ENCODE measurements around the gene ESF1.

The ESF1 gene

DNA sequence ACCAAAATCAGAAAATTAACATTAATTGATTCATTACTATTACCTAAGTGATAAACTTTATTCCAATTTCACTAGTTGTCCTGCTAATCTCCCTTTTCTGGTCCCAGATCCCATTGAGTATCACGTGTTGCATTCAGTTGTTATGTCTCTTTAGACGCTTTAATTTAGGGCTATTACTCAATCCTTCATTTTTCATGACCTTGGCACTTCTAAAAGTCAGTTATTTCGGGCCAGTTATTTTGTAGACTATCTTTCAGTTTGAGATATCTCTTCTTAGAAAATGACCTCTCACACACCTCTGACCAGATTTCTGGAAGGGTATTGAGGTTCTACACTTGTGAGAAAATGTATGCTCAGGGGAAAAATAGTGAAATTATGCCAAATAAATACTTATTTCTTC lies 112.0 kb downstream of the ESF1 start:
- TF ChIP-seq, protein P1, sequence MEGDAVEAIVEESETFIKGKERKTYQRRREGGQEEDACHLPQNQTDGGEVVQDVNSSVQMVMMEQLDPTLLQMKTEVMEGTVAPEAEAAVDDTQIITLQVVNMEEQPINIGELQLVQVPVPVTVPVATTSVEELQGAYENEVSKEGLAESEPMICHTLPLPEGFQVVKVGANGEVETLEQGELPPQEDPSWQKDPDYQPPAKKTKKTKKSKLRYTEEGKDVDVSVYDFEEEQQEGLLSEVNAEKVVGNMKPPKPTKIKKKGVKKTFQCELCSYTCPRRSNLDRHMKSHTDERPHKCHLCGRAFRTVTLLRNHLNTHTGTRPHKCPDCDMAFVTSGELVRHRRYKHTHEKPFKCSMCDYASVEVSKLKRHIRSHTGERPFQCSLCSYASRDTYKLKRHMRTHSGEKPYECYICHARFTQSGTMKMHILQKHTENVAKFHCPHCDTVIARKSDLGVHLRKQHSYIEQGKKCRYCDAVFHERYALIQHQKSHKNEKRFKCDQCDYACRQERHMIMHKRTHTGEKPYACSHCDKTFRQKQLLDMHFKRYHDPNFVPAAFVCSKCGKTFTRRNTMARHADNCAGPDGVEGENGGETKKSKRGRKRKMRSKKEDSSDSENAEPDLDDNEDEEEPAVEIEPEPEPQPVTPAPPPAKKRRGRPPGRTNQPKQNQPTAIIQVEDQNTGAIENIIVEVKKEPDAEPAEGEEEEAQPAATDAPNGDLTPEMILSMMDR (conservative IDR thresholded peaks at IDR 0.05) = no peak
- no peak for TF ChIP-seq ZFX (IDR thresholded peaks at IDR 0.05)
- no peak overlapping the region for H3K27ac ChIP-seq

DNA sequence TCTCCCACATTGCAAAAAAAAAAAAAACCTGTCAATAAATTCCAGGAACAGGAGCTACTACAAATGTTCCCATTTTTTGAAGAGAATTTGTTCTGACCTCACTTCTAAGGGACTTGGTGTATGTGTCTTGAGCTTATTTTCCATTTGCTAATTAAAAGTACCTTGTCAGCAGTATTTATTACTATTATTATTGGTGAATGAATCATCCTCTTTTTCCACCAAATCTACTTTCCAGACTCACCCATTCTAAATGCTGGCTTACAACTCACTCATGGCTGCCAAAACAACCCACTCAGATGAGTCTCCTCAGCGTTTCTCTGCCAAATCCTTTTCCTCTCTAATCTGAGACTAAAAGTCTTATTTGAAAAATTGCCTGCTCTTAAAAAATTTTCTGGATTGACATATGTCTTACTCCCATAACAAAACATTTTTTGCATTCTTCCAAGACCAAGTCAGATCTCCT lies 112.8 kb downstream of the ESF1 start:
- no peak overlapping the region for H3K27ac ChIP-seq
- TF ChIP-seq, protein P1 (conservative IDR thresholded peaks at IDR 0.05) = no peak
- no peak for TF ChIP-seq ZFX (IDR thresholded peaks at IDR 0.05)

DNA sequence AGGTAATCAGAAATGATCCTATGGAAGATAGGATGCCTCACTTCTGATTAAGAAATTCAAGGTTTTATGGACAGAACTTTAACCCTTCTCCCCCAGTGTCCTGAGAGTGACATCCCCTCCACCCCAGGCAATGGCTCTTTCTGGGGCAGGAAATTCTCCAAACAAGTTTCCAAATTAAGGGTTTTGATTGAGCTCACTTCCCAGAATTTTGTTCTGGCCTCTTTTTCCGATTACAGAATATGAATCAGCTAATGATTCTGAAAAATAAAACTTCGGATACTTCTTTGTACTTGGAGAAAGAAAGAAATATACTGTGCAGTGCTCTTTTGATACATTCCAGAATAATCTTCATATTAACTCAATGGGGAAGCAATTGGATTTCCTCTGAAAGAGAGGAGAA lies 113.2 kb downstream of the ESF1 start:
- H3K27ac ChIP-seq = no peak overlapping the region
- TF ChIP-seq ZFX (IDR thresholded peaks at IDR 0.05) = no peak
- TF ChIP-seq, protein P1 (conservative IDR thresholded peaks at IDR 0.05) = no peak

DNA sequence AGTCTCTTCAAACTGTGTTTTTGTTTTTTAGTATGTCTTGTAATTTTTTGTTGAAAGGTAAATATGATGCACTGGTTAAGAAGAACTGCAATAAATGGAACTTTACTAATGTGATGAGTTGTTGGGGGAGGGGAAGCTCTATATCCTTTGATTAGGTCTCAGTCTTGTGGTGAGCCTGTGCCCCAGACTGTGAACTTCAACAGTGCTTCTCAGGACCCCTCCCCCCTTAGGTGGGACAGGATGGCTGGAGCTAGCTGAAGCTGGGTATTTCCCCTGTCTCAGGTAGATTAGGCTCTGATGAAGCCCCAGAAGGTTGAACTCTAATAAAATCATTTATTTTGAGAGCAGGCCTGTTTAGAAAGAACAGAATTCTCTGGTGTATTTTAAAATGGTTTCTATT lies 114.6 kb downstream of the ESF1 start:
- TF ChIP-seq, protein P1 (conservative IDR thresholded peaks at IDR 0.05) = no peak
- TF ChIP-seq ZFX (IDR thresholded peaks at IDR 0.05) = no peak

DNA sequence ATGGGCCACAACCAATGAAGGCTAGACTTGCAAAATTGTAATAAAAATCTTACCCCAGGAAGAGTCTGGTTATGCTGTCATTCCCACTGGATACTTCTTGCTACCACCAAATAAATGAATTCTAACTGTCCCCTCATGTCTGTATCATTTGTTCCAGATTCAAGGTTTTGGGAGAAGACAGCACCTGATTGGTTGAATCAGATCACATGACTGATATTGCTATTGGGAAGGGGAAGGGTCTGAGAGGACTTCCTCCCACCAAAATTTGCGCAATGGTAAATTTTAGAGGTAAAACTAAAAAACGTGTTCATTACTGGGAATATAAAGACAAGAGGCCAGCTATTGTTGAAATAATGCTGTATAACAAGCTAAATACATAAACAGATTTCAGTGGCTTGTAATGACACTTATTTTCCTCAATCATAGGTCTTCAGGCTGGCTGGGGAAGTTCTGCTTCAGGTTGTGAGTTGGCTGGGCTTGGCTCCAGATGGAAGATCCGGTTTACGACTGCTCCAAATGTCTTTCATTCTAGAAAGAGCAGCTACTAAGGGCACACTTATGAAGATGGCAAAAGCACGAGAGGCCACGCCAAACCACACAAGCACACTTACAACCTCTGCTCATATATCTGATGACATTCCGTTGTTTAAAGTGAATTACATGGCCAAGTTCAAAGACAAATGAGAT lies 118.9 kb downstream of the ESF1 start:
- TF ChIP-seq ZFX (IDR thresholded peaks at IDR 0.05) = no peak
- TF ChIP-seq, protein P1 (conservative IDR thresholded peaks at IDR 0.05) = no peak
- H3K27ac ChIP-seq = no peak overlapping the region

More for the DNA sequence above, 114.6 kb downstream of the ESF1 start:
- no peak overlapping the region for H3K27ac ChIP-seq
